Stomach (tissue), 9 donors: Measurements from ENCODE around the gene IDI2. TPM values are rescaled to one million over a fixed set of nuclear protein-coding genes. Genes with fewer than 3 reads are reported as not detected.
"Not testable (repeated sequence)": the region's sequence is repeated elsewhere in the genome, so short reads cannot be mapped to it uniquely, and the experiment has no call there.

ENCODE experiments used
- DNase-seq, 2 donors: peaks; one replicate each; pipeline versions ENCODE4 v3.0.0 to v3.0.0-alpha.2; 2013 to 2019
- H3K27ac ChIP-seq, 5 donors: fragments of 200-600 bp in 4 of 5; sonication (generic) in 4 of 5; one replicate each; pipeline ENCODE4 v1.5.1; 2013 to 2019; ENCODE audit warnings: mild to moderate bottlenecking in 1 of 5, moderate library complexity in 1 of 5
- H3K27me3 ChIP-seq, 3 donors: fragments of 200-600 bp; sonication (generic); one replicate each; pipeline ENCODE4 v1.5.1; 2017 to 2019; ENCODE audit warnings: mixed run types in 1 of 3
- H3K36me3 ChIP-seq, 4 donors: fragments of 200-600 bp; sonication (generic); 1 replicate in 3 of 4; 2 replicates in 1 of 4; pipeline ENCODE4 v1.5.1; 2016 to 2019
- H3K4me1 ChIP-seq, 4 donors: fragments of 200-600 bp; sonication (generic); one replicate each; pipeline ENCODE4 v1.5.1; 2016 to 2019
- H3K4me3 ChIP-seq, 4 donors: fragments of 200-600 bp; sonication (generic) in 3 of 4; one replicate each; pipeline ENCODE4 v1.5.1; 2016 to 2019; ENCODE audit warnings: mild to moderate bottlenecking in 1 of 4
- H3K9me3 ChIP-seq, 4 donors: fragments of 200-600 bp; sonication (generic); one replicate each; pipeline ENCODE4 v1.5.1; 2016 to 2019
- EP300 ChIP-seq: sonication (generic); formaldehyde crosslinking; IDR thresholded peaks from one replicate; pipeline ENCODE4 v1.6.1; 2017; ENCODE audit warnings: antibody characterized with exemption
- POLR2A ChIP-seq, 4 donors: fragments of 450-650 bp; IDR thresholded peaks; one replicate each; pipeline ENCODE4 v1.6.1; 2016; ENCODE audit warnings: antibody characterized with exemption in 4 of 4, control low read depth in 2 of 4, mild to moderate bottlenecking in 1 of 4, moderate library complexity in 1 of 4
- POLR2AphosphoS5 ChIP-seq, 3 donors: sonication (generic); formaldehyde crosslinking; IDR thresholded peaks; one replicate each; pipeline ENCODE4 v1.6.1; 2016; ENCODE audit warnings: antibody characterized with exemption in 3 of 3
- WGBS, 5 donors: extraction: QIAGEN DNeasy Blood & Tissue Kit in 3 of 5; methylation state at CpG; one replicate each; pipeline versions ENCODE4 v1.1.5 to v1.1.7; 2013 to 2018; 5-methylcytosine and 5-hydroxymethylcytosine counted together
- intact Hi-C: fragments of 100-400 bp; cut with DNase I; formaldehyde crosslinking; loops from one replicate; pipeline ENCODE4 v1.15.1; 2023; ENCODE audit warnings: low total_unique reads
- polyA plus RNA-seq, 3 donors: library from polyadenylated mRNA; stranded (reverse); fragments of 200-250 nt; gene quantifications; one replicate each; pipeline ENCODE4 v1.2.3, GENCODE V29; 2013
- total RNA-seq, 5 donors: library from RNA; depleted of rRNA; stranded (reverse); fragments of >200 nt; gene quantifications; one replicate each; pipeline versions ENCODE4 v1.1.0 to v1.2.3, GENCODE V29; 2014 to 2016
- TF ChIP-seq, protein P1 (sequence below), 7 experiments: fragments of 450-650 bp in 4 of 7; fragments of 200-600 bp in 3 of 7; sonication (generic) in 3 of 7; IDR thresholded peaks; one replicate each; pipeline ENCODE4 v1.5.1; 2016 to 2019; ENCODE audit warnings: antibody characterized with exemption in 7 of 7, control low read depth in 2 of 7, mild to moderate bottlenecking in 1 of 7
- donor health status: healthy with polysubstance abuse.
- donor health status: Bipolar disorder and iron deficiency.
- donor health status: healthy.

The IDI2 gene
- total and polyA plus RNA-seq, 8 donors, result 2.9 TPM; not detected in 7

- H3K9me3 ChIP-seq, result no peaks in the 10 kb centered on the region
- no peak overlapping the region for H3K4me3 ChIP-seq
- no peak for DNase-seq
- WGBS, 5 donors, result 84 to 92% (median 87%) methylated on average over 10 of the region's 10 CpGs
- peaks cover 0 to 10% (median 0%) of the 10 kb centered on the region in 4 donors for H3K4me1 ChIP-seq
- intact Hi-C loops, result no loop called here
- H3K27me3 ChIP-seq, result no peaks in the 10 kb centered on the region
- TF ChIP-seq POLR2A (IDR thresholded peaks at IDR 0.05) (no peak), POLR2AphosphoS5 (IDR thresholded peaks at IDR 0.05) (no peak), EP300 (no peak)
- TF ChIP-seq, protein P1, sequence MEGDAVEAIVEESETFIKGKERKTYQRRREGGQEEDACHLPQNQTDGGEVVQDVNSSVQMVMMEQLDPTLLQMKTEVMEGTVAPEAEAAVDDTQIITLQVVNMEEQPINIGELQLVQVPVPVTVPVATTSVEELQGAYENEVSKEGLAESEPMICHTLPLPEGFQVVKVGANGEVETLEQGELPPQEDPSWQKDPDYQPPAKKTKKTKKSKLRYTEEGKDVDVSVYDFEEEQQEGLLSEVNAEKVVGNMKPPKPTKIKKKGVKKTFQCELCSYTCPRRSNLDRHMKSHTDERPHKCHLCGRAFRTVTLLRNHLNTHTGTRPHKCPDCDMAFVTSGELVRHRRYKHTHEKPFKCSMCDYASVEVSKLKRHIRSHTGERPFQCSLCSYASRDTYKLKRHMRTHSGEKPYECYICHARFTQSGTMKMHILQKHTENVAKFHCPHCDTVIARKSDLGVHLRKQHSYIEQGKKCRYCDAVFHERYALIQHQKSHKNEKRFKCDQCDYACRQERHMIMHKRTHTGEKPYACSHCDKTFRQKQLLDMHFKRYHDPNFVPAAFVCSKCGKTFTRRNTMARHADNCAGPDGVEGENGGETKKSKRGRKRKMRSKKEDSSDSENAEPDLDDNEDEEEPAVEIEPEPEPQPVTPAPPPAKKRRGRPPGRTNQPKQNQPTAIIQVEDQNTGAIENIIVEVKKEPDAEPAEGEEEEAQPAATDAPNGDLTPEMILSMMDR (IDR thresholded peaks at IDR 0.05), result no peak
- H3K27ac ChIP-seq, result no peak overlapping the region
- H3K36me3 ChIP-seq, result peaks cover 10 to 22% (median 21%) of the 10 kb centered on the region in 4 donors
Observed at GRCh38 chr10:1068380-1069361, 43.0 kb upstream of the IDI2 start.

GRCh38 chr10:1066734-1067133, 41.1 kb upstream of the IDI2 start:
- intact Hi-C loops, result not testable (repeated sequence)
- 87 to 94% (median 91%) methylated on average over 8 of the region's 8 CpGs for WGBS, 5 donors

GRCh38 chr10:1064964-1065247, 39.2 kb upstream of the IDI2 start:
- H3K27ac ChIP-seq, result no peak overlapping the region
- peaks cover 6 to 11% (median 9%) of the 10 kb centered on the region in 4 donors for H3K36me3 ChIP-seq
- WGBS, 5 donors, result 88 to 93% (median 91%) methylated on average over 4 of the region's 4 CpGs
- no peaks in the 10 kb centered on the region for H3K9me3 ChIP-seq
- H3K27me3 ChIP-seq, result no peaks in the 10 kb centered on the region
- TF ChIP-seq, protein P1 (IDR thresholded peaks at IDR 0.05), result no peak
- H3K4me1 ChIP-seq, result peaks cover 7 to 40% (median 14%) of the 10 kb centered on the region in 4 donors
- H3K4me3 ChIP-seq, result no peak overlapping the region
- DNase-seq, result no peak
- intact Hi-C loops, result no loop called here

More at GRCh38 chr10:1066734-1067133, 41.1 kb upstream of the IDI2 start:
- Histone ChIP-seq H3K36me3 (peaks cover 6 to 11% (median 9%) of the 10 kb centered on the region in 4 donors), H3K4me1 (peaks cover 2 to 29% (median 12%) of the 10 kb centered on the region in 4 donors)
- not testable (repeated sequence) for H3K27me3 ChIP-seq, H3K27ac ChIP-seq, H3K4me3 ChIP-seq, DNase-seq, H3K9me3 ChIP-seq

- WGBS, 5 donors, result 79 to 88% (median 86%) methylated on average over 7 of the region's 7 CpGs
- H3K27ac ChIP-seq, result no peak overlapping the region
- intact Hi-C loops, result no loop called here
Observed at GRCh38 chr10:1063232-1063865, 37.7 kb upstream of the IDI2 start.

More at GRCh38 chr10:1063232-1063865, 37.7 kb upstream of the IDI2 start:
- Histone ChIP-seq H3K9me3 (no peaks in the 10 kb centered on the region), H3K27me3 (no peaks in the 10 kb centered on the region), H3K4me1 (peaks cover 12 to 56% (median 14%) of the 10 kb centered on the region in 4 donors), H3K4me3 (no peak overlapping the region), H3K36me3 (peaks cover 6 to 14% (median 9%) of the 10 kb centered on the region in 4 donors)
- DNase-seq, result no peak
- TF ChIP-seq POLR2A (IDR thresholded peaks at IDR 0.05) (no peak), POLR2AphosphoS5 (IDR thresholded peaks at IDR 0.05) (no peak), EP300 (no peak)
- TF ChIP-seq, protein P1 (IDR thresholded peaks at IDR 0.05), result no peak
